ENCODE data around the gene POLR2M. TPM values are rescaled to one million over a fixed set of nuclear protein-coding genes. Genes with fewer than 3 reads are reported as not detected.

POLR2M gene
- total and polyA plus RNA-seq, 10 of the 15 experiments (the other 5 are each of a cell fraction or from before 2014, with no cell fraction given), result 5.8 to 364 (median 23.7) TPM

DNA sequence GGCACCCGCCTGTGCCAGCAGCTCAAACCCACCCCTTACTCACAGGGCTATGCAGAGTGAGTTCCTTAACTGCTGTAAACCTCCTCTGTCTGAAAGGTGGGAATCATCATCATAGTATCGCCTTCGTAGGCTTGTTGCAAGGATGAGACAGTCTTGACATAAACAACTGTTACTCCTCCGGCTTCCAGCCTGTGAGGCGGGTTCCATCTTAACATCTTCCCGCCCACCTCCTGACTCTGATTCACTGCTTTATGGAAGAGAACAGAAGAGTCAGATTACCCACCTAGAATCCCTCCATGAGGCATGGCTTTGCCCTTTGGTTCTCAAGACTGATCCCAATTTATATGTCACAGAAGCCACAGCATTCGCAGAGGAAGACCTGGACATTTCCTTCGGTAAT, 21.9 kb downstream of the POLR2M start:
- DNase-seq (ENCODE audit: low read depth, low spot score) (no peak), ATAC-seq (no peak), FAIRE-seq (no peak)
- H3K27me3 ChIP-seq (replicated peaks in 1 of 2; ENCODE audit: control insufficient read depth in 2 of 2, insufficient read depth in 2 of 2, low read length in 1 of 2), result no peaks in the 10 kb centered on the region
- no TSS peak for BruUV-seq (replicated peaks)
- H2AFZ ChIP-seq (ENCODE audit: control insufficient read depth, low read depth, low read length), result no peak overlapping the region
- ChIA-PET SMC1A (ENCODE audit: uncharacterized antibody, unreplicated experiment) (no interaction called here), RAD21 (ENCODE audit: unreplicated experiment) (no interaction called here), POLR2A (no interaction called here), CTCF (interaction anchor here (7.3 kb wide), 1 partner anchor 132 kb away, joined by 50 read pairs; no protein-coding TSS in a partner anchor)
- WGBS (ENCODE audit: insufficient coverage, insufficient replicate concordance, low lambda C conversion rate, missing lambda C conversion rate), result 95% methylated on average over 8 of the region's 8 CpGs
- TF ChIP-seq IRF4 (IDR thresholded peaks at IDR 0.05; ENCODE audit: low read depth, low read length) (no peak), FOXM1 (IDR thresholded peaks at IDR 0.05; ENCODE audit: low read depth, low read length) (no peak), TAF1 (IDR thresholded peaks at IDR 0.05; ENCODE audit: borderline replicate concordance, low read depth, low read length) (no peak), JUND (IDR thresholded peaks at IDR 0.05; ENCODE audit: low read depth, low read length) (no peak)
- H3K36me3 ChIP-seq (ENCODE audit: control insufficient read depth in 2 of 2, insufficient read depth in 2 of 2, low read length in 1 of 2), result no peaks in the 10 kb centered on the region
- in situ Hi-C loops (cut with MboI), result no loop called here
- H3K9me3 ChIP-seq (replicated peaks; ENCODE audit: control insufficient read depth, insufficient read depth, low read length), result no peaks in the 10 kb centered on the region
- H3K27ac ChIP-seq (ENCODE audit: control insufficient read depth, insufficient read depth), result no peak overlapping the region
- no peak overlapping the region for H3K9ac ChIP-seq (ENCODE audit: control insufficient read depth, insufficient read depth, low read length)
- H3K4me3 ChIP-seq, result no peak overlapping the region
- H3K79me2 ChIP-seq (ENCODE audit: control insufficient read depth, insufficient read depth, low read length), result no peaks in the 10 kb centered on the region
- no peaks in the 10 kb centered on the region for H3K4me1 ChIP-seq (ENCODE audit: control insufficient read depth, insufficient read depth, low read length)
- intact Hi-C loops (cut with micrococcal nuclease; ENCODE audit: unreplicated experiment), result no loop called here
- H4K20me1 ChIP-seq (ENCODE audit: control insufficient read depth, insufficient read depth), result no peaks in the 10 kb centered on the region
- no peak overlapping the region for H3K4me2 ChIP-seq (ENCODE audit: control insufficient read depth, insufficient read depth)

GRCh38 chr15:57730876-57731275, 24.4 kb downstream of the POLR2M start:
- H3K4me1 ChIP-seq (ENCODE audit: control insufficient read depth, insufficient read depth, low read length), result no peaks in the 10 kb centered on the region
- no peak for ATAC-seq
- H3K9me3 ChIP-seq (replicated peaks; ENCODE audit: control insufficient read depth, insufficient read depth, low read length), result no peaks in the 10 kb centered on the region
- in situ Hi-C loops (cut with MboI) (no loop called here), intact Hi-C loops (cut with micrococcal nuclease; ENCODE audit: unreplicated experiment) (loop anchor here (5.0 to 10.0 kb wide), 2 partner anchors 131 to 166 kb away; no protein-coding TSS in a partner anchor)
- TF ChIP-seq SIX5 (IDR thresholded peaks at IDR 0.05; ENCODE audit: low read depth, low read length, severe bottlenecking) (no peak), JUNB (IDR thresholded peaks at IDR 0.05) (no peak)
- TF ChIP-seq, protein P1, sequence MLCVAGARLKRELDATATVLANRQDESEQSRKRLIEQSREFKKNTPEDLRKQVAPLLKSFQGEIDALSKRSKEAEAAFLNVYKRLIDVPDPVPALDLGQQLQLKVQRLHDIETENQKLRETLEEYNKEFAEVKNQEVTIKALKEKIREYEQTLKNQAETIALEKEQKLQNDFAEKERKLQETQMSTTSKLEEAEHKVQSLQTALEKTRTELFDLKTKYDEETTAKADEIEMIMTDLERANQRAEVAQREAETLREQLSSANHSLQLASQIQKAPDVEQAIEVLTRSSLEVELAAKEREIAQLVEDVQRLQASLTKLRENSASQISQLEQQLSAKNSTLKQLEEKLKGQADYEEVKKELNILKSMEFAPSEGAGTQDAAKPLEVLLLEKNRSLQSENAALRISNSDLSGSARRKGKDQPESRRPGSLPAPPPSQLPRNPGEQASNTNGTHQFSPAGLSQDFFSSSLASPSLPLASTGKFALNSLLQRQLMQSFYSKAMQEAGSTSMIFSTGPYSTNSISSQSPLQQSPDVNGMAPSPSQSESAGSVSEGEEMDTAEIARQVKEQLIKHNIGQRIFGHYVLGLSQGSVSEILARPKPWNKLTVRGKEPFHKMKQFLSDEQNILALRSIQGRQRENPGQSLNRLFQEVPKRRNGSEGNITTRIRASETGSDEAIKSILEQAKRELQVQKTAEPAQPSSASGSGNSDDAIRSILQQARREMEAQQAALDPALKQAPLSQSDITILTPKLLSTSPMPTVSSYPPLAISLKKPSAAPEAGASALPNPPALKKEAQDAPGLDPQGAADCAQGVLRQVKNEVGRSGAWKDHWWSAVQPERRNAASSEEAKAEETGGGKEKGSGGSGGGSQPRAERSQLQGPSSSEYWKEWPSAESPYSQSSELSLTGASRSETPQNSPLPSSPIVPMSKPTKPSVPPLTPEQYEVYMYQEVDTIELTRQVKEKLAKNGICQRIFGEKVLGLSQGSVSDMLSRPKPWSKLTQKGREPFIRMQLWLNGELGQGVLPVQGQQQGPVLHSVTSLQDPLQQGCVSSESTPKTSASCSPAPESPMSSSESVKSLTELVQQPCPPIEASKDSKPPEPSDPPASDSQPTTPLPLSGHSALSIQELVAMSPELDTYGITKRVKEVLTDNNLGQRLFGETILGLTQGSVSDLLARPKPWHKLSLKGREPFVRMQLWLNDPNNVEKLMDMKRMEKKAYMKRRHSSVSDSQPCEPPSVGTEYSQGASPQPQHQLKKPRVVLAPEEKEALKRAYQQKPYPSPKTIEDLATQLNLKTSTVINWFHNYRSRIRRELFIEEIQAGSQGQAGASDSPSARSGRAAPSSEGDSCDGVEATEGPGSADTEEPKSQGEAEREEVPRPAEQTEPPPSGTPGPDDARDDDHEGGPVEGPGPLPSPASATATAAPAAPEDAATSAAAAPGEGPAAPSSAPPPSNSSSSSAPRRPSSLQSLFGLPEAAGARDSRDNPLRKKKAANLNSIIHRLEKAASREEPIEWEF (IDR thresholded peaks at IDR 0.05; ENCODE audit: insufficient replicate concordance, low read depth, low read length), result no peak
- H4K20me1 ChIP-seq (ENCODE audit: control insufficient read depth, insufficient read depth), result no peaks in the 10 kb centered on the region
- H2AFZ ChIP-seq (ENCODE audit: control insufficient read depth, low read depth, low read length), result no peak overlapping the region
- POLR2A ChIA-PET, result no interaction called here
- no peak overlapping the region for H3K27ac ChIP-seq (ENCODE audit: control insufficient read depth, insufficient read depth)
- no TSS peak for BruUV-seq (replicated peaks)
- CTCF ChIA-PET, result interaction anchor here (1.2 to 7.3 kb wide), 9 partner anchors 9 to 339 kb away, joined by 3 to 74 read pairs (median 16); partner anchors contain the start of gene POLR2M
- H3K4me2 ChIP-seq (ENCODE audit: control insufficient read depth, insufficient read depth), result no peak overlapping the region
- 64% methylated on average over 5 of the region's 5 CpGs for WGBS (ENCODE audit: insufficient coverage, insufficient replicate concordance, low lambda C conversion rate, missing lambda C conversion rate)
- FAIRE-seq, result no peak
- H3K27me3 ChIP-seq (replicated peaks in 1 of 2; ENCODE audit: control insufficient read depth in 2 of 2, insufficient read depth in 2 of 2, low read length in 1 of 2), result no peaks in the 10 kb centered on the region
- RAD21 ChIA-PET (ENCODE audit: unreplicated experiment), result interaction anchor here (1.1 kb wide), 1 partner anchor 340 kb away, joined by 3 read pairs; no protein-coding TSS in a partner anchor
- H3K36me3 ChIP-seq (ENCODE audit: control insufficient read depth in 2 of 2, insufficient read depth in 2 of 2, low read length in 1 of 2), result no peaks in the 10 kb centered on the region
- no peaks in the 10 kb centered on the region for H3K79me2 ChIP-seq (ENCODE audit: control insufficient read depth, insufficient read depth, low read length)
- no peak for DNase-seq (ENCODE audit: low read depth, low spot score)
- no peak overlapping the region for H3K9ac ChIP-seq (ENCODE audit: control insufficient read depth, insufficient read depth, low read length)
- SMC1A ChIA-PET (ENCODE audit: uncharacterized antibody, unreplicated experiment), result interaction anchor here (0.8 to 5.4 kb wide), 2 partner anchors 100 to 130 kb away, joined by 3 to 27 read pairs; no protein-coding TSS in a partner anchor
- H3K4me3 ChIP-seq, result no peak overlapping the region
